NOMO-1 treated with DMSO at 0.1 percent for 48 hours (cell line): ENCODE measurements around the gene GPR12.

Experiments used
- DNase-seq: peaks from one replicate; lab custom pipeline; 2025; ENCODE audit not compliant: unreplicated experiment; lab: John Stamatoyannopoulos, UW

The GPR12 gene

DNA sequence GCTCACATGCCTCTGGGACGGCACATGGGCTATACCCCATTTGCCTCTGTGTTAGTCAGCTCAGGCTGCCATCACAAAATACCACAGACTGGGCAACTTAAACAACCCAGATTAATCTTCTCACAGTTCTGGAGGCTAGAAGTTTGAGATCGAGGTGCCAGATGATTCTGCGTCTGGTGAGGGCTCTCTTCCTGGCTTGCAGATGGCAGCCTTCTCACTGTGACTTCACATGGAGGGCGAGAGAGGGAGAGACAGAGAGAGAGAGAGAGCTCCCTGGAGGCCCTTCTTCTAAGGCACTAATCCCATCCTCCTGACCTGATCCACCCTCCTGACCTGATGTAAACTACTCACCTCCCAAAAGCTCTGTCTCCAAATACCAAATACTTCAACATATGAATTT lies 55.0 kb downstream of the GPR12 start:
- no peak for DNase-seq
